Colon (tissue), 2 donors: Measurements from ENCODE around the gene MED8.
"Not testable (repeated sequence)": the region's sequence is repeated elsewhere in the genome, so short reads cannot be mapped to it uniquely, and the experiment has no call there.

ENCODE experiments used
- FAIRE-seq: peaks from 2 replicates; lab custom pipeline; 2012; peaks lifted over from hg19 to GRCh38; lab: Jason Lieb, UNC
- donor health status: control.
- donor health status: control.

MED8 gene

GRCh38 chr1:43421976-43422750, 32.6 kb upstream of the MED8 start:
- no peak for FAIRE-seq

DNA sequence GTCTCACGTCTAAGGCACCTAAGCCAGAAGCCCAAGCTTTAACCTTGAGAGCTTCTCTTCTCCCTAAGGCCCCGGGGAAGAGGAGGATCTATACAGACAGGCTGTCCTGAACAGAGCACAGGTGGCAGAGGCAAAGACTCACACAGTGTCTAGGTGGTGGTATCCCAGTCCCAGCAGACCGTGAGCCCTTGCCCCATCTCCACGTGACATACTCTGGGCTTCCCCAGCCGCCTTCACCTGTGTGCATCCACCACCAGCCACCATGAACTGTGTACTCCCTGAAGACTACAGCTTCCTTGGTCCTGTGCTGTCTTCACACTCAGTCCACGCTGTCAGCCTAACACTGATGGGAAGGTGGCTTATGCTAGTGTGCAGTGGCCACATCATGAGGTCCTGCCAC, 31.8 kb upstream of the MED8 start:
- no peak for FAIRE-seq

DNA sequence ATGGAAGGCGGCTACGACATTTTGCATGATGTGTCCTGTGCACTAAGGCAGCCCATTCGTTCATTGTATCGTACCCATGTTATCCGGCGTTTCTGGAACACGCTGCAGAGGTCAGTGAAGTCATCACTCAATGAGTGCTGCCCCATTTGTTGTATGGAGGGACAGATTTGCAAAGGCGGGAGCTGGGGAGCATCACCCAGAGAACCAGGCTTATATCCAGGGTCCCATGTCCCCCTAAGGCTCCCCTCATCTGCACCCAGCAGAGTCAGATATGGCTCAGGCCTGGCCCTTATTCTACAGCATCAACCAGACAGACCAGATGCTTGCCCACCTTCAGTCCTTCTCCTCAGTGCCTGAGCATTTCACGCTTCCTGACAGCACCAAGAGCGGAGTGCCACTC, 31.3 kb upstream of the MED8 start:
- no peak for FAIRE-seq

DNA sequence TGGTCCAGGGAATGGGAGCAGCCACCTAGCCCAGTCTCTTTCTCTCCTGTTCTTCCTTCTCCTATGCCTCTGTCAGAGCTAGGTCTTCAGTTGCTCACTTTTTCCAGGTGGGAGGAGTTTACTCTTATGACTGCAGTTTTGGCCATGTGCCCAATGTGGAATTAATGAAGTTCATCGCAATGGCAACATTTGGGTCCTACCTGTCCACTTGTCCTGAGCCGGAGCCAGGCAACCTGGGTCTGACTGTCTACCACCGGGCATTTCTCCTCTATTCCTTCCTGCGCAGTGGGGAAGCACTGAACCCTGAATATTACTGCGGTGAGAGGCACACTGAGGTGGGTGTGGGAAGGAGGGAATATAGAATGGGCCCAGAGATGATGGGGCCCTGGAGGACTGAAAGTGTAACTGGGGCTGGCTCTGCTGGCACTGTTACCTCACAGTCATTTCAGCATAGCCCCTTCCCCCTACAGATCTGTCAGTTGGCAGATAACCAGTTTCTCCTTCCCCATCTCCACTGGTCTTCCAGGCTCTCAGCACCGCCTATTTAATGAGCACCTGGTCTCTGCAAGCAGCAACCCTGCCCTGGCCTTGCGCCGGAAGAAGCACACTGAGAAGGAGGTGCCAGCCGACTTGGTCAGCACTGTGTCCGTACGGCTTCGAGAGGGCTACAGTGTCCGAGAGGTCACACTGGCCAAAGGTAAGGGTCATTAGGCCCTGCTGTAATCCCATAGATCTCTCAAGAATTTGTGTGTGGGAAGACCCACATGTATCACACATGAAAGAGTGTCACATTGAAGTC, 30.2 kb upstream of the MED8 start:
- FAIRE-seq: no peak

- no peak for FAIRE-seq
Measured at GRCh38 chr1:43418858-43419257, 29.3 kb upstream of the MED8 start.

GRCh38 chr1:43415901-43416300, 26.3 kb upstream of the MED8 start:
- FAIRE-seq: no peak

- no peak for FAIRE-seq
Measured at GRCh38 chr1:43414634-43415223, 25.1 kb upstream of the MED8 start.

DNA sequence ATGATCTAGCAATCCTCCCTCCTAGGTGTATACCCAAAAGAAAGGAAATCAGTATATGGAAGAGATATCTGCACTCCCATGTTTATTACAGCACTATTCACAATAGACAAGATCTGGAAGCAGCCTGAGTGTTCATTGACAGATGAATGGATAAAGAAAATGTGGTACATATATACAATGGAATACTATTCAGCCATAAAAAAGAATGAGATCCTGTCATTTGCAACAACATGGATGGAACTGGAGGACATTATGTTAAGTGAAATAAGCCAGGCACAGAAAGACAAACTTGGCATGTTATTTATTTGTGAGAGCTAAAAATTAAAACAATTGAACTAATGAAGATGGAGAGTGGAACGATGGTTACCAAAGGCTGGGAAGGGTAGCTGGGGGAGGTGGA, 23.8 kb upstream of the MED8 start:
- not testable (repeated sequence) for FAIRE-seq

- FAIRE-seq: no peak
Measured at GRCh38 chr1:43410571-43410970, 21.0 kb upstream of the MED8 start.

- no peak for FAIRE-seq
Measured at GRCh38 chr1:43405876-43406234, 16.3 kb upstream of the MED8 start.

- FAIRE-seq: no peak
Measured at GRCh38 chr1:43405219-43405875, 15.7 kb upstream of the MED8 start.

GRCh38 chr1:43404353-43404752, 14.8 kb upstream of the MED8 start:
- no peak for FAIRE-seq

DNA sequence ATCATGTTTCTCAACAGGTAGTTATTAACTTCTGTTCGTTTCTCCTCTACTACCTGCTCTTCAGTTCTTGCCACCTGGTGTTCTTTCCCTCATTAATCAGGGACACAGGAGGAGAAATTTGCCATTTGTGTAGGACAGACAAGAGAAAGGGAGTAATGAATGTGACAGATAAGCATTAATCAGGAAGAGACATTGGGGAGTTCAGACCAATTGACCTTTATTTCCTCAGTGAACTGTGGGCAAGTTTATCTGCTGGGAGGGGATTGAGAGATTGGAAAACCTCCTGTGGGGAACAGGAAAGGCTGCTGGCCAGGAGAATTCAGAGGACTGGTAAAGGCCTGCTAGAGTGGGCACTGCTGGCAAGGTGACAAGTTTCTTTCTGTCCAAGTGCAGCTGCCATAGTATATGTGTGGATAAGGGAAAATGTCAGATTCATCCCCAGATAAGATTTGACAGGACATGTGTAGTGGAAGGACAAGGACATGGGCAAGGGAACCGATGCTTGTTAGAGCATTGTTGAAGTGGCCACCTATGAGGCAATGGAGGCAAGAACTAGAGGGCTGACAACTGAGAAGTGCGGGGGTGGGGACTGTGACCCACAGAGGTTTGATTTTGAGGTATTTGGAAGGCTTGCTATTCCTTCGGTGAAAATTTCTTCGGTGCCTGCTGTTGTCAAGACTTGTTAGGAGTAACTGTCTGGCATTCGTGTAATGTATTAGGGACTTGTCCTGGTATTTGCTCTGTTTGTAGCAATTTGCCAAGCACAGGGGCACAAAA, 12.7 kb upstream of the MED8 start:
- no peak for FAIRE-seq

DNA sequence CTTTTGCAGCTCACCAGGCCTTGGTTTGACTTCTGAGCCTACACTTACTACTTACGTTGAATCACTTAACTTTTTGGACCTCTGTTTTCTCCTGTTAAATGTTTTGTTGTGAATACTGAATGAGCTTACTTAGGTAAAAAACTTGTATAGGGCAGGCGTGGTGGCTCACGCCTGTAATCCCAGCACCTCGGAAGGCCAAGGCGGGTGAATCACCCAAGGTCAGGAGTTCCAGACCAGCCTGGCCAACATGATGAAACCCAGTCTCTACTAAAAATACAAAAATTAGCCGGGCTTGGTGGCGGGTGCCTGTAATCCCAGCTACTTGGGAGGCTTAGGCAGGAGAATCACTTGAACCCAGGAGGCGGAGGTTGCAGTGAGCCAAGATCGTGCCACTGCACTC, 10.8 kb upstream of the MED8 start:
- not testable (repeated sequence) for FAIRE-seq

DNA sequence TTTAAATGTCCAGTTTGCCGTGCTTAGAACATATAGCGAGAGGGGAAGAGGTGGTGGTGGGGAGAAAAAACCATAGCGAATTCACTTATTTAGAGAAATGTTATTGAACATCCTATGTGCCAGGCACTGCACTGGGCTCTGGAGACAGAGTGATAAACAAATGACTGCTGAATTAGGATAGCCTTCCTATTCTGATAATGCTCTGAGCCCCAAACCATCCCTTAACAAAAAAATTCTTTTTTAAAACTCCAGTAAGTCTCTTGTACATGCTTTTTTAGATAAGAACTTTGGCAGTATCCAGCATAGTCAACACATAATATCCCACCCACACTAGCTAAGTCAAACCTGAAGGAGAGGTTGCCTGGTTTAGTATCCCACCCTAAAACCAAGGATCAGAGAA, 8.6 kb upstream of the MED8 start:
- no peak for FAIRE-seq

DNA sequence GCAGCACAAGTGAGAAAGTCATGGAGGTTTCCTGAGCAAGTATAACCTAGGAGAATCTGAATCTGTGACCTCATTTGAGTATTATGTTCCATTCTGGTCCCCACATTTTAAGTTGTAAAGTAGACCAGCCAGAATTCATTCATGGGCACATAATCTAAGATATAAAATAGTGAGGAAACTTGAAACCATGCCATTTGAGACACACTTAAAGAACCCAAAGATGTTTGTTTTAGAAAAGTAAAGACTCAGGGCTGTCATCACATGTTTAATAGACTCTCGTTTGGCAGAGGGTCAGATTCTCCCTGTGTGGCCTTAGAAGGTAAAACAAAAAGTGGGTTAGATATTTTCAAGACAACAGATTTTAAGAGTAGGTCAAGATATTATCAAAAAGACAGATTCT, 6.5 kb upstream of the MED8 start:
- no peak for FAIRE-seq

DNA sequence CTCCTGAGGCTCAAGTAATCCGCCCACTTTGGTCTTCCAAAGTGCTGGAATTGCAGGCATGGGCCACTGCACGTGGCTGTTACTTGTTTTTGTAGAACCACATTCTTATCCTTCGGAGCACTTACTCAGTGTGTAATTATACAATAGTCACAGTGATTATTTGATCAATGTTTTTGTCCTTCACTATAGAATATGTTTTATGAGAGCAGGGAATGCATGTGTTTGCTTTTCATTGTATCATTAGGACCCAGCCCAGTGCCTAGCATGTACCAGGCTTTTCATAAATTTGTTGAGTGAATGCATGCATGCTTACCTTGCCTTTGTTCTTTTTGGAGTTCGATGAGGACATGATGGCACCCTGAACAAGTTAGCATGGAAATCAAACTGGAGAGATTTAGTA, 5.9 kb upstream of the MED8 start:
- no peak for FAIRE-seq

- FAIRE-seq: no peak
Measured at GRCh38 chr1:43392702-43393101, 3.1 kb upstream of the MED8 start.

- no peak for FAIRE-seq
Measured at GRCh38 chr1:43388613-43389012, 987 bp downstream of the MED8 start.

GRCh38 chr1:43387976-43388599, 1.5 kb downstream of the MED8 start:
- no peak for FAIRE-seq

DNA sequence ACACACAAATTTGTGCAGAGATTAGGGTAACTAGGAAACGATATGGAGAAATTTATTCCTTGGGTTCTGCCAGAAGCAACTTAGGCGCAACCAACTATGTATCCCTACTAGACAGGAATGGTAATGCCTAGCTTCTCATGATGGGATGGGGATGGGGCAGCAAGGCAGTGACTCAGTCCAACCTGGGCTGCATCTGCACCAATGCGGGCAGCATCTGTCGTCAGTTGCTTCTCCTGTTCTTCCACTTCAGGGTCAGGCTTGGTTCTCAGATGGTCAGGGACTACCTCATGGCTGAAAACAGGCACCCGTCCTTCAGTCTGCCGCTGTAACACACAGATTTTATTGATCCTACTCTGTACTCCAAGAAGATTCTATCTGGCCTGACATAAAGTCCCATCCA, 2.9 kb downstream of the MED8 start:
- FAIRE-seq: no peak

DNA sequence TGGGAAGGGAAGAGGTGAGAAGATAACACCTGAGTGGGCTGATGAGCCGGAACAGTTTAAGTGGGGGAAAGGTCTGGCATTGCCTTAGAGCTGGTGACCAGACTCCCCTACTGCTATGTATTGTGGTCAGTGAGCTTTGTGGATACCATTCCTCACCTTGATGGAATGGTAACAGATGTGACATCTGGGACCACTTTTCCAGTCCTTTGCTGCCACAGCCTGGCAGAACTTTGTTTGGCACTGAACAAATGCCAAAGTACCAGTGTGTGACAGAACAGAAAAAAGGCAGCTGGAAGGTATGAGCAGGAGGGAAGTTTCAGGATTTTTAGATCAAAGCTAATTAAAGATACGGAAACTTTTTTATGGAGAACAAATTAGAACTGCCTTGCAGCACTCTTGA, 6.2 kb downstream of the MED8 start:
- no peak for FAIRE-seq
